GM19099 (cell line): Measurements from ENCODE around the gene BIRC5.

ENCODE experiments used
- POLR2A ChIP-seq: IDR thresholded peaks from 3 replicates; pipeline ENCODE4 v1.6.1; 2011; ENCODE audit warnings: low read depth; ENCODE audit not compliant: insufficient read length; ENCODE audit errors: extremely low read depth

BIRC5 gene

GRCh38 chr17:78255953-78256706, 42.1 kb downstream of the BIRC5 start:
- TF ChIP-seq POLR2A: no peak

GRCh38 chr17:78256707-78257591, 42.9 kb downstream of the BIRC5 start:
- no peak for TF ChIP-seq POLR2A

GRCh38 chr17:78257810-78258322, 43.8 kb downstream of the BIRC5 start:
- no peak for TF ChIP-seq POLR2A

- no peak for TF ChIP-seq POLR2A
Observed at GRCh38 chr17:78258323-78259191, 44.5 kb downstream of the BIRC5 start.

GRCh38 chr17:78259192-78259554, 45.1 kb downstream of the BIRC5 start:
- no peak for TF ChIP-seq POLR2A

- no peak for TF ChIP-seq POLR2A
Observed at GRCh38 chr17:78263063-78263735, 49.1 kb downstream of the BIRC5 start.

- no peak for TF ChIP-seq POLR2A
Observed at GRCh38 chr17:78263736-78264340, 49.8 kb downstream of the BIRC5 start.

- no peak for TF ChIP-seq POLR2A
Observed at GRCh38 chr17:78264590-78264989, 50.5 kb downstream of the BIRC5 start.

GRCh38 chr17:78265121-78265520, 51.1 kb downstream of the BIRC5 start:
- TF ChIP-seq POLR2A: no peak

- no peak for TF ChIP-seq POLR2A
Observed at GRCh38 chr17:78266231-78266631, 52.2 kb downstream of the BIRC5 start.

- no peak for TF ChIP-seq POLR2A
Observed at GRCh38 chr17:78266771-78267170, 52.7 kb downstream of the BIRC5 start.

GRCh38 chr17:78267253-78268073, 53.4 kb downstream of the BIRC5 start:
- TF ChIP-seq POLR2A: no peak

- no peak for TF ChIP-seq POLR2A
Observed at GRCh38 chr17:78268191-78268874, 54.3 kb downstream of the BIRC5 start.
